GM18870 (cell line): ENCODE measurements around the gene CIAO2B.
"Not testable (repeated sequence)": the region's sequence is repeated elsewhere in the genome, so short reads cannot be mapped to it uniquely, and the experiment has no call there.

ENCODE experiments used
- ATAC-seq: cut with Tn5 transposase; IDR thresholded peaks from one replicate; pipeline ENCODE4 v1.9.1; 2021; ENCODE audit warnings: moderate library complexity; ENCODE audit not compliant: unreplicated experiment

Gene CIAO2B

DNA sequence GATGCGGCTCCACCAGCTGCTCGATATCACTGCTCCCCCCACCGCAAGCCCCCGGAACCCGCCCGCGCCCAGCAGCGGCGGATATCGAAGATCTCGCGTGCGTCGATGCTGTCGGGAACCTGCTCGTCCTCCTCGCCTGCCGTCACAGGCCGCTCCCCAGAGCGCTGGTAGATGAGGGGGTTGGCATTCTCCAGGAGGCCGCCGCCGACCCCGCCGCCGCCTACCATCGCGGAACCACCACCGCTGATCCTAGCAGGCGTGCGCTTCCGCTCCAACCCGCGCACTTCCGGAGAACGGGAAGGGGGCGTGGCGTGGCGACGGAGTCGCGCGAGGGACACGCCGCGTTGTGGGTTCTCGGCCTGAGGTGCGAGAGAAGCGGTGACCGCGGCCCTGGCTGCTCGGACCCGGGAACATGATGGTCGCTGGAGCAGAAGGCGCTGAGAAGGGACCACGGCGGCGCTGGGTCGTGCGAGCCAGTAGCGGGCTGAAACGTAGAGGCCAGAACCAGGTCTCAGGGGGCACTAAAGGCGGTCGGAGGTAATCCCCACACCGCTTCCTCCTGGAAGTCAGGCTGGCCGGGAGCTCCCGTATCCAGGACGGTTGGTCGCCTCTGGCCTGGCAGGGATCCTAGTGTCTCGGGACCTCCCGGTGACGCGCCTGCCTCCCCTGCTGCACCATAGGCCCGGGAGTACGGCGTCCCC, at the start of gene CIAO2B:
CIAO2B (minus strand) TSS at position 265 of the 701 bp plus-strand sequence; CDS start at position 227, 38 bp downstream.
- ATAC-seq: peak; percentile 51

DNA sequence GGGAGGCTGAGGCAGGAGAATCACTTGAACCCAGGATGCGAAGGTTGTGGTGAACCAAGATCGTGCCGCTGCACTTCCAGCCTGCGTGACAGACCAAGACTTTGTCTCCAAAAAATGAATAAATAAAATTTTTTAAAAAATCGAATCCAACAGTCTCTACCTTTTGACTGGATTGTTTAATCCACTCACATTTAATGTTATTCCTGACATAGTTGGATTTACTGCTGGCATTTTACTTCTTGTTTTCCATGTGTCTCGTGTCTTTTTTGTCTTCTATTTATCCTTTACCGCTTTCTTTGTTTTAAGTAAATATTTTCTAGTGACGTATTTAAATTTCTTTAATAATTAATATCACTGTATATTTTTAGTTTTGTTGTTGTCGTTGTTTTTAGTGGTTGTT, 48.8 kb upstream of the CIAO2B start:
- ATAC-seq: no peak

GRCh38 chr16:66979011-66979717, 45.0 kb upstream of the CIAO2B start:
- no peak for ATAC-seq

DNA sequence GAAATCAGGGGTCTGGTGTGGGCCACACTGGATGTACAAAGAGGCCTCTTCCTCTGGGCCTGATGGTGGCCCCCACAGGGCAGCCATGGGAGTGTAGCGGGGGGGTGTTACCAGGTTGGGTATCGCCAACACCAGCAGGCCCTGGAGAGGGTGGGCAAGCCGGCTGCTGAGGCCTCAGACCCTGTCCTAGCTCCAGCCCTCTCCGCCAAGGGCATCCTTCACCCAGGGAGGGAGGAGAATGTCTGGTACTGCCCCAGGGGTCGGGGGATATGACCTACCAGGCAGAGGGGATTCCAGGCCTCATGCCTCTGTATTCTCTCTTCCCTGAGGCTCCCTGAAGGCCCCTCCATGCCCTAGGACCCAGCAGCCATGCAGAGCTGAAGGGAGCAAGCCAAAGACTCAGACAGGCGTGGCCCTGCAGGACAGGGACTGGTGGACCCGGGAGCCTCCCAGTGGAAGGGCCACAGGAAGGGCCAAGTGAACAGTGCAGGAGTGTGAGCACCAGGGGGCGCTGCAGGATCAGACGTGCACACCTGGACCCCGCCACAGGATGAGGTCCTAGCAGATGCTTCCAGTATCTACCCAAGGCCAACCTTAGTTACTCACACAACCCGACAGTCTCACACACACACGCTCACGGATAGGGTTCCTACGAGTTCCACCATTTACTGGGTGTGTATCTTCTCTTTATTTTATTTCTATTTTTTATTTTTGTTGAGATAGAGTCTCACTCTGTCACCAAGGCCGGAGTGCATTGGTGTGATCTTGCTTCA, 43.3 kb upstream of the CIAO2B start:
- no peak for ATAC-seq

DNA sequence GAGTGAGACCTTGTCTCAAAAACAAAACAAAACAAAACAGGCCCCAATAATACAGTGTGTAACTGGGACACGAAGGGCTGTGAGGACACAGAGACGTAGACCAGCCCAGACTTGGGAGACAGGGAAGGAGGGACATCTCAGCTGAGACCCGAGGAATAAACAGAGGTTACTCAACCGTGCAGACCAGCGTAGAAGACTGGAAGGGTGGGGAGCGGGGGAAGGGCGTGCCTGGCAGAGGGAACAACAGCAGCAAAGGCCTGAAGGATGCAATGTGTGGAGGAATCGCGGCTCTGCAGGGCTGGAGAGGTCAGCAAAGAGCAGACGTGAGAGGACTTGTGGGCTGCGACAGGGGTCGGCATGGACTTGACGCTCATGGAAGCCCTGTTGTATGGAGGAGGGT, 42.5 kb upstream of the CIAO2B start:
- ATAC-seq: no peak

DNA sequence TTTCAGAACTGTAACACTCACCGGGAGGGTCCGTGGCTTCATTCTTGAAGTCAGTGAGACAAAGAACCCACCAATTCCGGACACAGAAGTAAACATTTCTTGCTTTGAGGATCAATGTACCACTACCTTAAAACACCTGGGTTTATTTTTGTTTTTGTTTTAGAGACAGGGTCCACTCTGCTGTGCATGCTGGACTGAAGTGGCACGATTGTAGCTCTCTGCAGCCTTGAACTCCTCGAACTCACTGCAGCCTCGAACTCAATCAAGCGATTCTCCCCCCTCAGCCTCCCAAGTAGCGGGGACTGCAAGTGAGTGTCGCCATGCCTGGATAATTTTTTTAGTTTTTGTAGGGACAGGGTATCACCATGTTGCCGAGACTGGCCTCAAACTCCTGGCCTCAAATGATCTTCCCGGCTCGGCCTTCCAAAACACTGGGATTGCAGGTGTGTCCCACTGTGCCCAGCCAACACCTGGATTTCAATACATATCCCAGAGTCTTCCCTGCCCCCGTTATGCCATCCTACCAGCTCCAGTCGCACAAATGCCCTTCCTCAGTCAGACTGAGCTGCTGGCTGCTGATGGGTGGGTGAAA, 41.2 kb upstream of the CIAO2B start:
- no peak for ATAC-seq

- ATAC-seq: not testable (repeated sequence)
These were observed 40.7 kb upstream of the CIAO2B start for GRCh38 chr16:66974932-66975246.

DNA sequence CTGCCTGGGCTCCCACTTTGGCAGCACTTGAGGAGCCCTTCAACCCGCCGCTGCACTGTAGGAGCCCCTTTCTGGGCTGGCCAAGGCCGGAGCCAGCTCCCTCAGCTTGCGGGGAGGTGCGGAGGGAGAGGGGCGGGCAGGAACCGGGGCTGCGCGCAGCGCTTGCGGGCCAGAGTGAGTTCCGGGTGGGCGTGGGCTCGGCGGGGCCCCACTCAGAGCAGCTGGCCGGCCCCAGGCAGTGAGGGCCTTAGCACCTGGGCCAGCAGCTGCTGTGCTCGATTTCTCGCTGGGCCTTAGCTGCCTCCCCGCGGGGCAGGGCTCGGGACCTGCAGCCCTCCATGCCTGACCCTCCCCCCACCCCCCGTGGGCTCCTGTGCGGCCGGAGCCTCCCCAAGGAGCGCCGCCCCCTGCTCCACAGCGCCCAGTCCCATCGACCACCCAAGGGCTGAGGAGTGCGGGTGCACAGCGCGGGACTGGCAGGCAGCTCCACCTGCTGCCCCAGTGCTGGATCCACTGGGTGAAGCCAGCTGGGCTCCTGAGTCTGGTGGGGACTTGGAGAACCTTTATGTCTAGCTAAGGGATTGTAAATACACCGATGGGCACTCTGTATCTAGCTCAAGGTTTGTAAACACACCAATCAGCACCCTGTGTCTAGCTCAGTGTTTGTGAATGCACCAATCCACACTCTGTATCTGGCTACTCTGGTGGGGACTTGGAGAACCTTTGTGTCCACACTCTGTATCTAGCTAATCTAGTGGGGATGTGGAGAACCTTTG, 40.1 kb upstream of the CIAO2B start:
- ATAC-seq: not testable (repeated sequence)

DNA sequence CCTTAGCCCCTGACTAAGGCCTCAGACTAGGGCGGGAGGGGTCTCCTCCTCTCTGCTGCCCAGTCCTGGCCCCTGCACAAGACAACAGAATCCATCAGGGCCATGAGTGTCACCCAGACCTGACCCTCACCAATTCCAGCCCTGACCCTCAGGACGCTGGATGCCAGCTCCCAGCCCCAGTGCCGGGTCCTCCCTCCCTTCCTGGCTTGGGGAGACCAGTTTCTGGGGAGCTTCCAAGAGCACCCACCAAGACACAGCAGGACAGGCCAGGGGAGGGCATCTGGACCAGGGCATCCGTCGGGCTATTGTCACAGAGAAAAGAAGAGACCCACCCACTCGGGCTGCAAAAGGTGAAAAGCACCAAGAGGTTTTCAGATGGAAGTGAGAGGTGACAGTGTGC, 39.5 kb upstream of the CIAO2B start:
- no peak for ATAC-seq

DNA sequence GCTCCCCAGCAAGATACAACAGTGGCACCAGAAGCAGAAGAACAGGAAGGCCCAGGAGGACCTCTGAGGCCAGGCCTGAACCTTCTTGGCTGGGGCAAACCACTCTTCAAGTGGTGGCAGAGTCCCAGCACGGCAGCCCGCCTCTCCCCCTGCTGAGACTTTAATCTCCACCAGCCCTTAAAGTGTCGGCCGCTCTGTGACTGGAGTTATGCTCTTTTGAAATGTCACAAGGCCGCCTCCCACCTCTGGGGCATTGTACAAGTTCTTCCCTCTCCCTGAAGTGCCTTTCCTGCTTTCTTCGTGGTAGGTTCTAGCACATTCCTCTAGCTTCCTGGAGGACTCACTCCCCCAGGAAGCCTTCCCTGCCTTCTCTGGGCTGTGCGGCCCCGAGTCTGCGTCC, 38.8 kb upstream of the CIAO2B start:
- ATAC-seq: no peak

DNA sequence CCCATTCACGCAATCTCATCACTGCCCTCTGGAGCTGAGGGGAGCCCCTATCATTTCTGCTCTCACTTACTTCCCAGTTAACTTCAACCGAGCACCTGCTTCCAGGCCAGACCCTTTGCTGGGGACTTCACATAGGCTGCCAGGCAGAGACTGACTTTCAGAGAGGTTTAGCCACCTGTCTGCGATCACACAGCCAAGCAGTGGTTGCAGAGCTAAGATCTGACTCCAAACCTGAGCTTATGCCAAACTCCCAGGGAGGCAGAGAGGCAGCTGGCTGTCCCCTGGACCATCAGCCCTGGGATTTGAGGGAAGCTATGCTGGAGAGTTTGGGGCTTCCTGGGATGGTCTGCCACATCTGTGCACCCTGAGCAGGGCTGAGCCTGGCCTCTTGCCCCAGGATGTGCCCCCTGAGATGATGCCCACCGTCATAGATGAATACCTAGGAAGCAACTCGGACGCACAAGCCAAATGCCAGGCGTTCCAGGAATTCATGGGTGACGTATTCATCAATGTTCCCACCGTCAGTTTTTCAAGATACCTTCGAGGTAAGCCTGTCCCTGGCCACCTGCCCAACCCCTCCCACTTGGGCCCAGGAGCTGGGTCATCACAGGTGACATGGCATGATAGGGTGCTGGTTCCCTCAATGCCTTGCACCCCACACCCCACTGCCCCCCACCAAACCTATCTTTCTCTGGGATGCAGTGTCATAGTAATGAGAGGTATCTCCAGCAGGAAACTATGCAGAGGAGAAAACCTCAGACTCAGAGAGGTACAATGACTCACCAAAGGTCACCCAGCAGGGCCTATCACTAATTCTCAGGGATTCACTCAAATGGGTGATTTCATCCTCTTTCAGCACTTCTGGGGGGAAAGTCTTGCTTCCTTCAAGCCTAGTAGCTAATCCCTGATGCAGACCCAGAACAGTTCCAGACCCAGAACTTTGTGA, 36.8 kb upstream of the CIAO2B start:
- ATAC-seq: no peak

DNA sequence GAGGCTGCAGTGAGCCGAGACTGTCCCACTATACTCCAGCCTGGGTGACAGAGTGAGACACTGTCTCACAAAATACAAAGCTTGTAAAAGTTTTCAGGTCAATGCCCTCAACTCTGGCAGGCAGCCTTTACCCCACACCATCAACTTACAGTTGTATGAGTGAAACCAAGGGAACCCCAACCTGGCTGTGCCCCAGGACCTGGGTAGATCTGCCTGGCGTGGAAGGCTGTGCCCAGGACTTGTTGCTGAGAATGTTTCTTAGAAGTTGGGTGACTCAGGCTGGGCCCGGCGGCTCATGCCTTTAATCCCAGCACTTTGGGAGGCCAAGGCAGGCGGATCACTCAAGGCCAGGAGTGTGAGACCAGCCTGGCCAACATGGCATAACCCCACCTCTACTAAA, 34.6 kb upstream of the CIAO2B start:
- no peak for ATAC-seq

DNA sequence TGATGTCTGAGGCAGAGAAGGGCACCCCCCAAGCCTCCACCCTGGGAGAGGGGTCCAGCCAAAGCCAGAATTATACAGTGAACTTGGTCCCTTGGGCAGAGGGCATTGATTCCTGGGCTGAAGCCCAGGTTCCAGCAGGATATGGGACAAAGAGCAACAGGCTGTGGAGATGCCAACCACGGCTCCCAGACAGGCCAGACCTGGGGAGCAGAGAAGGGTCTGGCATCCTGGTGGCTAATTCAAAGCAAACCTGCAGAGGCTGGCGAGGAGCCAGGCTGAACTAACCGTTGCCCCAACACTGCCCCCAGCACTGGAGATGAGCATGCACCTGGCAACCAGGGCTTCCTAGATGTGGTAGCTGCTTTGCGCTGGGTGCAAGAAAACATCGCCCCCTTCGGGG, 29.8 kb upstream of the CIAO2B start:
- no peak for ATAC-seq

DNA sequence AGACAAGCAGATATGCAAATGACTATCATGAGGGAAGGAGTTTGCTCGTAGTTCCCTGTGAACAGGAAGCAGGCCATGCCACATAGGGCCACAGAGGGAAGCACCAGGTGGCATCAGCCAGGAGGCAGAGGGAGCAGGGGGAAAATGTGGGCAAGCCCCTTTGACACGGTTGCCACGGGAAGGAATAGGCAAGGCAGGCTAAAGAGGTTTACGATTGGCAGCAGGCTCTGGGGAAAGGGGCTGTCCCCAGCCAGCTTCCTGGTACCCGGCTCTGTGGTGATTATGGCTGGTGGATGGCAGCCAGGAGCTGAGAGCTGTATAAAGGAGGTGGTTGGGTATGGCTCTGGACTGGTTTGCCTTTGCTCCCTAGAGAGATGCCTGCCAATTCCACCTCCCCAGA, 27.7 kb upstream of the CIAO2B start:
- no peak for ATAC-seq

DNA sequence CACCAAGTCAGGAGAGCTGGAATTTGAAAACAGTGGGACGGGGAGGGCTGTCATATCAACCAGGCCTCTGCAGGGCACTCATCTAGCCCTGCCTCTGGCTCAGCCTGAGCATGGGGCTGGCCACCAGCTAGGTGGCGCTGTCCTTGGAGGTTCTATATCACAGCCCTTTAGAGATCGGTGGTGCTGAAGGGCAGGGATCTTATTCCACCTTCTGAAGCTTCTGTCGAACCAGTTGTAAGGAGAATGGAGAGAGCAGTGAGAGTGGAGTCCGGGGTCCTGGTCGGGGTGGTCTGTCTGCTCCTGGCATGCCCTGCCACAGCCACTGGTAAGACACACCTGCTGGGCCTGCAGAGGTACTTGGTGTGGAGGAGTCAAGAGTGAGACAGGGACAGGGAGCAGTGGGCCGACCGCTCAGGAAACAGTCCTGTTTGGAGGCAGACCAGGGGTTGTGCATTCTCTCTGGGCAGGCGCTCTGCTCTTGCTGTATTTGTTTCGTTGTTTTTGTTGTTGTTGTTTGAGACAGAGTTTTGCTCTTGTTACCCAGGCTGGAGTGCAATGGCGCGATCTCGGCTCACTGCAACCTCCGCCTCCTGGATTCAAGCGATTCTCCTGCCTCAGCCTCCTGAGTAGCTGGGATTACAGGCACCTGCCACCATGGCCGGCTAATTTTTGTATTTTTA, 27.0 kb upstream of the CIAO2B start, which contains the start of gene CES3:
CES3 (plus strand) TSS at position 202 of the 680 bp plus-strand sequence; CDS start at position 244, 42 bp downstream.
- peak; percentile 60 for ATAC-seq

GRCh38 chr16:66960270-66960669, 26.1 kb upstream of the CIAO2B start:
- ATAC-seq: no peak

DNA sequence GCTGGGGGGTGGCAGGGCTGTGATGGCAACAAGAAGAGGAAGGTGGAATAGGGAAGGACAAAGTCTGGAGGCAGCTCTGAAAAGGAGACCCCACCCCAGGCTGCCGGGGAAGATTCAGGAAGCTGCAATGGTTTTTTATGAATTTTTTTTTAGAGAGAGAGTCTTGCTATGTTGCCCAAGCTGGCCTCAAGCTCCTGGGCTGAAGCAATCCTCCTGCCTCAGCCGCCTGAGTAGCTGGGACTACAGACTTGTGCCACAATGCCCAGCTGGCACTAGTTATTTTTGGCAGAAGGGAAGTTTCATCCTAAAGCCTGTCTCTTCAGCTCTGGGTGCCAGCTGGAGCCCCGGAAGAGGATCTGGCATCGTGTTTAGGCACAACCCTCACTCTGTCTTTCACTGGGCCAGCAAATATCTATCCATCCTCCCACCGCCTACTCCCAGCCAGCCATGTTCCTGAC, 25.5 kb upstream of the CIAO2B start:
- no peak for ATAC-seq

DNA sequence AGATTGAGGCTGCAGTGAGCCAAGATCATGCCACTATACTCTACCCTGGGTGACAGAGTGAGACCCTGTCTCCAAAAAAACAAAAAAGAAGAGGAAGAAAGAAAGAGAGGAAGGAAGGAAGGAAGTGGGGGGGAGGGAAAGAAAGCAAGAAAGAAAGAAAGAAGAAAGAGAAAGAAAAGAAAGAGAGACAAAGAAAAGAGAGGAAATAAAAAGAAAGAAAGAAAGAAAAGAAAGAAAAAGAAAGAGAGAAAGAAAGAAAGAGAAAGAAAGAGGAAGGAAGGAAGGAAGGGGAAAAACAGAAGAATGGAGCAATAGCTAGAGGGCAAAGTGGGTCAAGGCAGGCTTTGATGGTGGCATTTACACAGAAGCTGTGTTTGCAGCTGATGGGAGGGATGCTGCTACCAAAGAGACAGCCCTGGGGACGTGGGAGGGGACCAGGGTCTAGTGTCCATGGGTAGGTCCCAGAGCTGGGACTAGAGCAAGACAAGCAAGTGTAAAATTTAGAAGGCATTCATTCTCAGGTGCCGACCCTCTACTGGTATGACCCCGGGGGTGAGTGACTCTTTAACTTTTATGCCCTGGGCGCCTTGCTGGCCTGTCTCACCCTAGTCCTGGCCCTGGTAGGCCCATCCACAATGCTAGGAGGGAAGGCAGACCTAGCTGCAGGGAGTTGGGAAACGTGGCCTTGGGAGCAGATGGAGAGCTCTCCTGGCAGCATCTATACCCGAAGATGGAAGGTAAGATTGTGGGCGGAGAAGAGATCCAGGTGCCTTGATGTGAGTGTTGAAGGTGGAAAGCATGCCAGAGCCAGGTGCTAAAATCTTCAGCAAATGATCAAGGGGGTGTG, 24.9 kb upstream of the CIAO2B start:
- ATAC-seq: no peak
